GM21723 (cell line): ENCODE data around the gene PHTF2.

Source experiments
- ATAC-seq: cut with Tn5 transposase; IDR thresholded peaks from one replicate; pipeline ENCODE4 v1.9.1; 2021; ENCODE audit warnings: mild to moderate bottlenecking, moderate library complexity; ENCODE audit not compliant: unreplicated experiment

The PHTF2 gene

GRCh38 chr7:77918676-77919075, 120.1 kb downstream of the PHTF2 start:
- ATAC-seq, result no peak

- ATAC-seq, result no peak
These were observed 124.8 kb downstream of the PHTF2 start for GRCh38 chr7:77923419-77923818.

GRCh38 chr7:77930496-77930895, 131.9 kb downstream of the PHTF2 start:
- no peak for ATAC-seq

- ATAC-seq, result no peak
These were observed 133.3 kb downstream of the PHTF2 start for GRCh38 chr7:77931841-77932240.

GRCh38 chr7:77933394-77933793, 134.8 kb downstream of the PHTF2 start:
- no peak for ATAC-seq

- no peak for ATAC-seq
These were observed 137.2 kb downstream of the PHTF2 start for GRCh38 chr7:77935652-77936348.

- no peak for ATAC-seq
These were observed 142.1 kb downstream of the PHTF2 start for GRCh38 chr7:77940647-77941046.

- ATAC-seq, result no peak
These were observed 143.9 kb downstream of the PHTF2 start for GRCh38 chr7:77942431-77942830.

GRCh38 chr7:77944183-77945182, 145.9 kb downstream of the PHTF2 start:
- no peak for ATAC-seq

GRCh38 chr7:77950548-77950947, 152.0 kb downstream of the PHTF2 start:
- no peak for ATAC-seq

GRCh38 chr7:77954773-77955555, 156.4 kb downstream of the PHTF2 start:
- ATAC-seq, result no peak

GRCh38 chr7:77958436-77958835, 159.9 kb downstream of the PHTF2 start:
- ATAC-seq, result no peak

- no peak for ATAC-seq
These were observed 160.5 kb downstream of the PHTF2 start for GRCh38 chr7:77959080-77959479.

- no peak for ATAC-seq
These were observed 161.8 kb downstream of the PHTF2 start for GRCh38 chr7:77960336-77960735.

GRCh38 chr7:77967429-77967828, 168.9 kb downstream of the PHTF2 start:
- ATAC-seq, result no peak

- no peak for ATAC-seq
These were observed 173.2 kb downstream of the PHTF2 start for GRCh38 chr7:77971726-77972125.

- ATAC-seq, result no peak
These were observed 177.3 kb downstream of the PHTF2 start for GRCh38 chr7:77975672-77976480.

GRCh38 chr7:77979219-77979618, 180.6 kb downstream of the PHTF2 start:
- ATAC-seq, result no peak

- no peak for ATAC-seq
These were observed 181.6 kb downstream of the PHTF2 start for GRCh38 chr7:77980087-77980713.
